Hematopoietic multipotent progenitor cell (in vitro differentiated cells): ENCODE measurements around the gene STAMBP. TPM values are rescaled to one million over a fixed set of nuclear protein-coding genes. Genes with fewer than 3 reads are reported as not detected.
A peak's percentile ranks its signal among the peaks of the same experiment; 100 is the strongest.
"Not testable (repeated sequence)": the region's sequence is repeated elsewhere in the genome, so short reads cannot be mapped to it uniquely, and the experiment has no call there.

Source experiments
- DNase-seq, 3 donors: peaks; one replicate each; pipeline ENCODE4 v3.0.0-alpha.2; 2011 to 2015; ENCODE audit warnings: low read depth in 2 of 3, low spot score in 2 of 3
- total RNA-seq: library from RNA; depleted of rRNA; stranded (reverse); fragments of >200 nt; gene quantifications from one replicate; pipeline ENCODE4 v1.2.3, GENCODE V29; 2012

The STAMBP gene
- total RNA-seq, 1 donor = 24.5 TPM

GRCh38 chr2:73903949-73904613 is 75.3 kb downstream of the STAMBP start:
- not testable (repeated sequence) for DNase-seq

DNA sequence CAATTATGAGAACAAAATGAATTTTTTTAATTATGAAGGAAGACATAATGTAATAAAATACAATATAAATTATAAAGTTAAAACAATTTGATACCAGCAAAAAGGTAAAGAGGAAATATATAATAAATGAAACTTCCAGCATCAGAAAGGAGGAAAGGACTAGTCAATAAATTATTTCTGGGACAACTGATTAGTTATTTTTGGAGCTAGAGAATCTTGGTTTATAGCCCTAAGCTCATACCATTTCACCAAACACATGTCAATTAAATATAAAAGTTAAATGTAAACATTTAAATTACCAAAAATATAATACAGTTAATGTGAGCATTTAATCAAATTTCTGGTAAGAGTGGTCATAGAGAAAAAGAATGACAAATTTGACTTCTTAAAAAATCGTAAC is 76.2 kb downstream of the STAMBP start:
- DNase-seq = no peak

GRCh38 chr2:73906847-73907505 is 78.2 kb downstream of the STAMBP start:
- no peak for DNase-seq

- peak; percentile 21 to 65 (median 32) for DNase-seq
Measured at GRCh38 chr2:73907840-73908452, 79.2 kb downstream of the STAMBP start.

- no peak for DNase-seq
Measured at GRCh38 chr2:73908689-73909652, 80.2 kb downstream of the STAMBP start.

DNA sequence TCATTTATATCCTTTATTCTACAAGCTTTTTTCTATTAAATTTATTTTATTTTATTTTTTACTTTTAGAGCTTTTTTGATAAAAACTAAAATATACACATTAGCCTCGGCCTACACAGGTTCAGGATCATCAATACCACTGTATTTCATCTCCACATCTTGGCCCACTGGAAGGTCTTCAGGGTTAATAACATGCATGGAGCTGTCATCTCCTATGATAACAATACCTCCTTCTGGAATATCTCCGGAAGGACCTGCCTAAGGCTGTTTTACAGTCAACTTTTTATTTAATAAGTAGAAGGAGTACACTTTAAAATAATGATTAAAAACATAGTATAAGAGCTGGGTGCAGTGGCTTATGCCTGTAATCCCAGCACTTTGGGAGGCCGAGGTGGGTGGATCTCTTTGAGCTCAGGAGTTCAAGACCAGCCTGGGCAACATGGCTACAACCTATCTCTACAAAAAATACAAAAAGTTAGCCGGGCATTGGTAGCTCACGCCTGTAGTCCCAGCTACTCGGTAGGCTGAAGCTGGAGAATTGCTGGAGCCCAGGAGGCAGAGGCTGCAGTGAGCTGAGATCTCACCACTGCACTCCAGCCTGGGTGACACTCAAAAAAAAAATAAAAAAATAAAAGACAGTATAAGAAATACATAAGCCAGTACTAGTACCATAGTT is 82.2 kb downstream of the STAMBP start:
- no peak for DNase-seq

DNA sequence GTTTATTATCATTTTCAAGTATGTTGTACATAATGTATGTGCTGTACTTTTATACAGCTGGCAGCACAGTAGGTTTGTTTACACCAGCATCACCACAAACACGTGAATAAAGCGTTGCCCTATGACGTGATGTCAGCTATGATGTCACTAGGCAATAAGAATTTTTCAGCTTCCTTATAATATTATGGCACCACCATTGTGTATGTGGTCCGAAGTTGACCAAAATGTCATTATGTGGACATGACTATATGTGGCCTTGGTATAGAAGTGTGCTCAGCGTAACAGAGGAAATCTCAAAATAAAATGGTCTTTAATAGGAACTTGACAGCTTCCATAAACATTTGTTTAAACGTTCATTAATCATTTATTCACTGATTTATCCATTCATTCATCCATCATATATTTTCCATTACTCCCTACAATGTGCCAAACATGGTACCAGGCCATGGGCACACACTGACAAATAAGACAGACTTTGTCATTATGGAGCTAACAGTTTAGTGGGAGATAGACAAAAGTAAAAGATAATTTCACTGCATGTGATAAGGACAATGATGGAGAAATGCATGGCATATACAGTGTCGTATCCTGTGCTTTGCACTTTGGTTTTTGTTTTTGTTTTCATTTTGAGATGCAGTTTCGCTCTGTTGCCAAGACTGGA is 82.9 kb downstream of the STAMBP start:
- DNase-seq = no peak

GRCh38 chr2:73913414-73914054 is 84.8 kb downstream of the STAMBP start:
- DNase-seq = no peak

GRCh38 chr2:73914667-73915066 is 85.9 kb downstream of the STAMBP start:
- no peak for DNase-seq

DNA sequence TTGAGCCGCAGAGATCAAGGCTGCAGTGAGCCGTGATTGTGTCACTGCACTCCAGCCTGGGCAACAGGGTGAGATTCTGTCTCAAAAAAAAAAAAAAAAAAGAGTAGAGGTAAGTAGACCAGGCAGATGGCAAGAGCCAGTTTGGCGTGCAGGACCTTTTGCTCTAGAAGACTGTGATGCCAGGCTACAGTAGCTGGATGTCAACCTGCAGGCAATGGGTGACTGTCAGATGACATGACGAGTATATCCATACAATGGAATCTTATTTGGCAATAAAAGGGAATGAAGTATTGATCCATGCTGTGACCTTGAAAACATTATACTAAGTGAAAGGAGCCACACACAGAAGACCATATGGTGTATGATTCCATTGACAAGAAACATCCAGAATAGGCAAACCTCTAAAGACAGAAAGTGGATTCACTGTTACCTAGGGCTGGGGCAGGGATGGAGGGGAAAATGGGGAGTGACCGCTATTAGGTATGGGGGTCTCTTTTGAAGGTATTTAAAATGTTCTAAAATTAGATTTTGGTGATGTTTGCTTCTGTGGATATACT is 86.8 kb downstream of the STAMBP start:
- no peak for DNase-seq

DNA sequence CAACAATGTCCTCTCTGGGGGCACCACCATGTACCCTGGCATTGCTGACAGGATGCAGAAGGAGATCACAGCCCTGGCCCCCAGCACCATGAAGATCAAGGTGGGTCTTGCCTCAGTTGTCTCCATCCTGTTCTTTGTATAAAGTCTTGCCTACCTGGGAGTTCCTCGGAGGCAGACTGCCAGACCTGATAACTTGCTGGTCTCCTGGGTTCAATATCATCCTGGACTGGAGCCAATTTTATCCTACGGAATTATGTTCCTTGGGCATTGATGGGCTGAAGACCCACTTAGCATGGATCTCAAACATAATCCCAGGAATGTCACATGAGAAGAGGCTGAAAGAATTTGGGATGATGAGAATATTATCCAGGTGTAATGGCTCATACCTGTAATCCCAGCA is 87.9 kb downstream of the STAMBP start:
- no peak for DNase-seq

GRCh38 chr2:73917296-73917695 is 88.5 kb downstream of the STAMBP start:
- no peak for DNase-seq

DNA sequence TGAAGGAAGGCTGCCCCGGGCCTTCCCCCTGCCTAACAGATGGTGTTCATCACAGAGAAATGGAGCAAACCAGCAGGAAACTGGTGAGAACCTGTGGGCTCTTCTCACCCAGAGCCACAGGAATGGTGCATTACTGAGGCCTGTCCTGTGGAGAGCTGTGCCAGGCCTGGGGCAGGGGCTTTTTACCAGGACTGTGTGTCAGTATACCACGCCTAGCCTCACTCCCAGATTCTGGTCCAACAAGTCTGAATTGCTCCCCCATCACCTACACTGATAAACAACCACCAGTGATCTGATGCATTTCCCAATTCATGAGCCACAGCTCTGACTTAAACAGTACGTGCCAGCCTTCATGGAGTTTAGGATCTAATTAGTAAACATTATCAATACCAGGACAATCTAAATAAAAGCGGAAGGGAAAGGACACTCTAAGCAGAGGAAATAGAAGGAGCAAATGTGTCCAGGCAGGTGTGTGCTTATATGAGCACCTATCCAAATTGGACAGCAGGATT is 89.0 kb downstream of the STAMBP start:
- no peak for DNase-seq

DNA sequence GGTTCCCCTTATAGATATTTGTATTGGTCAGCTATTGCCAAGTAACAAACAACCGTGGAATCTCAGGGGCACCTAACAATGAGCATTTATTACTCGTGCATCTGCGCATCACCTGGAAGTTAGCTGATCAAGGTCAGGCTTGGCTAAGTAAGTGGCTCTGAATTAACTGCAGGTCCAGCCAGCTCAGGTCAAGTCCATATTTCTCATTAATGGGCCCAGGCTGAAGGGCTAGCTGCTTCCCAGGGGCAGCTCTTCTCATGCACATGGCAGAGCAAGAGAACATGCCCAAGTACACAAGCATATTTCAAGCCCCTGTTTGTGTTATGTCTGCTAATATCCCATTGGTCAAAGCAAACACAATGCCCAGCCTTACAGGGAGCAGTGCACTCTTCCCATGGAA is 90.1 kb downstream of the STAMBP start:
- no peak for DNase-seq

GRCh38 chr2:73919596-73920228 is 91.0 kb downstream of the STAMBP start:
- DNase-seq = no peak

GRCh38 chr2:73920577-73921545 is 92.1 kb downstream of the STAMBP start:
- peak in 2 of 3 donors; percentile 54 to 55 for DNase-seq

GRCh38 chr2:73921581-73921980 is 92.8 kb downstream of the STAMBP start:
- DNase-seq = no peak
